Endothelial cell of umbilical vein (primary cell): ENCODE results near the gene FAM168A. TPM values are rescaled to one million over a fixed set of nuclear protein-coding genes. Genes with fewer than 3 reads are reported as not detected.

ENCODE experiments used
- BruUV-seq: library from RNA; stranded (reverse); fragments of 400-500 nt; replicated peaks from 2 replicates; lab custom pipeline; 2021; lab: Mats Ljungman, UMichigan
- CTCF ChIA-PET: fragments of 300-600, 350-600 bp; sonication (Branson Sonifier 250); formaldehyde crosslinking; loops from one replicate; lab custom pipeline; 2021; ENCODE audit warnings: antibody characterized with exemption, inconsistent platforms; lab: Charles Lee
- POLR2A ChIA-PET: fragments of 300-600, 350-600 bp; sonication (Branson Sonifier 250); formaldehyde crosslinking; loops from one replicate; lab custom pipeline; 2021; ENCODE audit warnings: antibody characterized with exemption, inconsistent platforms; lab: Charles Lee
- DNase-seq: peaks from one replicate; pipeline ENCODE4 v3.0.0-alpha.2; 2011; ENCODE audit warnings: low read depth, low spot score
- FAIRE-seq: peaks from 2 replicates; lab custom pipeline; 2011; peaks lifted over from hg19 to GRCh38; lab: Jason Lieb, UNC
- H2AFZ ChIP-seq: 2 replicates; pipeline ENCODE4 v1.6.0; 2012; ENCODE audit warnings: low read depth, low read length, control low read depth, inconsistent platforms
- H3K27ac ChIP-seq: 2 replicates; pipeline ENCODE4 v1.5.1; 2011; ENCODE audit warnings: low read depth, mild to moderate bottlenecking, control low read depth, low read length, moderate library complexity; ENCODE audit not compliant: insufficient read depth
- H3K27me3 ChIP-seq, 2 experiments: 2 replicates each; pipeline versions ENCODE4 v1.6.0 to v1.6.1; 2011; ENCODE audit warnings: low read length in 2 of 2, mixed read lengths in 1 of 2; ENCODE audit not compliant: control insufficient read depth in 2 of 2, insufficient read depth in 2 of 2
- H3K36me3 ChIP-seq, 2 experiments: 2 replicates in 1 of 2; 3 replicates in 1 of 2; pipeline ENCODE4 v1.5.1; 2011; ENCODE audit warnings: low read length in 2 of 2, mild to moderate bottlenecking in 1 of 2, moderate library complexity in 1 of 2; ENCODE audit not compliant: control insufficient read depth in 2 of 2, insufficient read depth in 2 of 2; ENCODE audit errors: extremely low read depth in 1 of 2
- H3K4me1 ChIP-seq: 3 replicates; pipeline ENCODE4 v1.5.1; 2011; ENCODE audit warnings: mild to moderate bottlenecking, low read length; ENCODE audit not compliant: control insufficient read depth, insufficient read depth; ENCODE audit errors: extremely low read depth
- H3K4me2 ChIP-seq: 2 replicates; pipeline ENCODE4 v1.6.1; 2011; ENCODE audit warnings: low read length, control low read depth, mixed read lengths; ENCODE audit not compliant: insufficient read depth
- H3K4me3 ChIP-seq, 3 experiments: fragments of 200-600 bp in 1 of 3; sonication (generic), shearing (Covaris generic) in 1 of 3; replicated peaks in 1 of 3; 2 replicates each; pipeline ENCODE4 v1.5.1; 2011 to 2016; ENCODE audit warnings: control low read depth in 3 of 3, low read length in 3 of 3, mild to moderate bottlenecking in 2 of 3, inconsistent platforms in 1 of 3, low read depth in 1 of 3, moderate library complexity in 1 of 3; ENCODE audit not compliant: insufficient read depth in 1 of 3
- H3K79me2 ChIP-seq: 2 replicates; pipeline ENCODE4 v1.6.0; 2012; ENCODE audit warnings: low read length, inconsistent platforms; ENCODE audit not compliant: control insufficient read depth, insufficient read depth
- H3K9ac ChIP-seq: replicated peaks from 2 replicates; pipeline ENCODE3; 2011; ENCODE audit warnings: low read length, control low read depth; ENCODE audit not compliant: insufficient read depth; ENCODE audit errors: extremely low read depth
- H3K9me1 ChIP-seq: replicated peaks from 3 replicates; pipeline ENCODE4 v1.6.0; 2011; ENCODE audit warnings: mild to moderate bottlenecking, low read length; ENCODE audit not compliant: control insufficient read depth, insufficient read depth; ENCODE audit errors: extremely low read depth
- H3K9me3 ChIP-seq: replicated peaks from 2 replicates; pipeline ENCODE4 v1.5.1; 2012; ENCODE audit warnings: low read length, inconsistent platforms; ENCODE audit not compliant: control insufficient read depth, insufficient read depth
- H4K20me1 ChIP-seq: replicated peaks from 2 replicates; pipeline ENCODE3; 2011; ENCODE audit warnings: mild to moderate bottlenecking, low read length; ENCODE audit not compliant: control insufficient read depth, insufficient read depth; ENCODE audit errors: extremely low read depth
- EZH2 ChIP-seq: IDR thresholded peaks from 2 replicates; pipeline ENCODE4 v1.6.1; 2012; ENCODE audit warnings: borderline replicate concordance, low read depth, mild to moderate bottlenecking, moderate library complexity, low read length, inconsistent platforms; ENCODE audit not compliant: severe bottlenecking
- FOS ChIP-seq: IDR thresholded peaks from 2 replicates; pipeline ENCODE4 v1.6.1; 2011; ENCODE audit warnings: mild to moderate bottlenecking, low read length, moderate library complexity, borderline replicate concordance; ENCODE audit not compliant: insufficient read depth
- GATA2 ChIP-seq: IDR thresholded peaks from 2 replicates; pipeline ENCODE4 v1.7.0; 2011; ENCODE audit warnings: low read depth, mild to moderate bottlenecking, moderate library complexity, mixed read lengths, low read length; ENCODE audit not compliant: insufficient read length, insufficient read depth
- JUN ChIP-seq: IDR thresholded peaks from 2 replicates; pipeline ENCODE4 v1.6.1; 2011; ENCODE audit warnings: borderline replicate concordance, low read depth; ENCODE audit not compliant: insufficient read length, insufficient read depth
- MYC ChIP-seq: IDR thresholded peaks from one replicate; pipeline ENCODE4 v1.6.1; 2011; ENCODE audit warnings: mild to moderate bottlenecking, low read depth, low read length
- POLR2A ChIP-seq: IDR thresholded peaks from 2 replicates; pipeline ENCODE4 v1.6.1; 2012; ENCODE audit warnings: low read depth, mild to moderate bottlenecking, control low read depth, low read length
- POLR2AphosphoS5 ChIP-seq: IDR thresholded peaks from 2 replicates; pipeline ENCODE4 v1.6.1; 2012; ENCODE audit warnings: low read depth, mild to moderate bottlenecking, control low read depth, low read length, moderate library complexity; ENCODE audit not compliant: insufficient read depth
- dilution Hi-C: fragments of 300-500 bp; cut with MboI; formaldehyde crosslinking; loops from one replicate; pipeline ENCODE4 v1.15.0; 2019; ENCODE audit warnings: low sequenced_read_pairs; ENCODE audit not compliant: extremely low pct_ligation_motif_present
- intact Hi-C: fragments of 100-400 bp; cut with micrococcal nuclease; formaldehyde crosslinking; loops from one replicate; pipeline ENCODE4 v1.10.0; 2022
- polyA plus RNA-seq, 4 experiments: library from polyadenylated mRNA; depleted of rRNA in 3 of 4; stranded (reverse) in 3 of 4; unstranded in 1 of 4; fragments of >200 nt; gene quantifications; 2 replicates each; pipeline versions ENCODE4 v1.2.1 to v1.2.3, GENCODE V29; 2011 to 2012; ENCODE audit warnings: missing spikeins in 1 of 4
- total RNA-seq: library from RNA; stranded (reverse); gene quantifications from 2 replicates; pipeline ENCODE4 v1.2.3, GENCODE V29; 2021
- TF ChIP-seq, protein P1 (sequence below), 2 donors: IDR thresholded peaks; 1 replicate in 1 of 2; 2 replicates in 1 of 2; pipeline ENCODE4 v1.5.1; 2011; ENCODE audit warnings: low read length in 2 of 2, mild to moderate bottlenecking in 2 of 2, moderate library complexity in 2 of 2, control low read depth in 1 of 2, inconsistent platforms in 1 of 2, low read depth in 1 of 2; ENCODE audit not compliant: insufficient read depth in 1 of 2; ENCODE audit errors: extremely low read depth in 1 of 2
- TF ChIP-seq, protein P2 (sequence below): IDR thresholded peaks from 2 replicates; pipeline ENCODE4 v1.6.1; 2011; ENCODE audit not compliant: insufficient read depth, insufficient read length

Gene FAM168A
- total and polyA plus RNA-seq, 2 donors (not counting 3 experiments of a cell fraction or from before 2014, with no cell fraction given): 17.0 to 20.5 TPM

DNA sequence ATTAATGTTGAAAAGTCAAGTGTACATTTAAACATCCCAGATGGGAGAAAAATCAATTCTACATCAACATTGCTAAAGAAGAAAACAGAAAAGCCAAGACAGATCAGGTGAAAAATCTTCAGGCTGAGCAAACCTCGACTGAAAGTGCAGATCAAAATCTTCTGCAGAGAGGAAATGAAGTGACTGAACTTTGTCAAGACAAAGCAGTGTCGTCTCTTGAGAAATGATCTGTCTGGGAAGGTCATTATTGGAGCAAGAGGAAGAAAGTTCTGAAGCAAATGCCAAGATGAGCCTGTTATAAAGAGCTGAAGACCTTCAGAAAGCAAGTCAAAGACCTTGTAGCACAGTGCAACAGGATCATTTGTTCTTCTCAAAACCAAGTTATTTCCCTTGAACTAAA is 42.7 kb upstream of the FAM168A start:
- Histone ChIP-seq H4K20me1 (no peaks in the 10 kb centered on the region), H3K79me2 (no peaks in the 10 kb centered on the region), H3K4me1 (no peaks in the 10 kb centered on the region), H3K4me3 (no peak overlapping the region), H3K9me3 (no peaks in the 10 kb centered on the region), H2AFZ (no peak overlapping the region), H3K27me3 (peaks cover 11 to 17% of the 10 kb centered on the region in 2 experiments), H3K9ac (no peak overlapping the region), H3K4me2 (no peak overlapping the region), H3K9me1 (no peaks in the 10 kb centered on the region), H3K27ac (no peak overlapping the region), H3K36me3 (no peaks in the 10 kb centered on the region)
- dilution Hi-C loops (no loop called here), intact Hi-C loops (no loop called here)
- BruUV-seq: no TSS peak
- CTCF ChIA-PET: interaction anchor here (1.0 to 2.1 kb wide), 4 partner anchors 10 to 290 kb away, joined by 5 to 15 read pairs (median 6); no protein-coding TSS in a partner anchor
- DNase-seq (no peak), FAIRE-seq (no peak)
- TF ChIP-seq GATA2: no peak
- TF ChIP-seq JUN: no peak
- TF ChIP-seq FOS: no peak
- TF ChIP-seq EZH2: no peak
- TF ChIP-seq POLR2A: no peak
- TF ChIP-seq, protein P1, sequence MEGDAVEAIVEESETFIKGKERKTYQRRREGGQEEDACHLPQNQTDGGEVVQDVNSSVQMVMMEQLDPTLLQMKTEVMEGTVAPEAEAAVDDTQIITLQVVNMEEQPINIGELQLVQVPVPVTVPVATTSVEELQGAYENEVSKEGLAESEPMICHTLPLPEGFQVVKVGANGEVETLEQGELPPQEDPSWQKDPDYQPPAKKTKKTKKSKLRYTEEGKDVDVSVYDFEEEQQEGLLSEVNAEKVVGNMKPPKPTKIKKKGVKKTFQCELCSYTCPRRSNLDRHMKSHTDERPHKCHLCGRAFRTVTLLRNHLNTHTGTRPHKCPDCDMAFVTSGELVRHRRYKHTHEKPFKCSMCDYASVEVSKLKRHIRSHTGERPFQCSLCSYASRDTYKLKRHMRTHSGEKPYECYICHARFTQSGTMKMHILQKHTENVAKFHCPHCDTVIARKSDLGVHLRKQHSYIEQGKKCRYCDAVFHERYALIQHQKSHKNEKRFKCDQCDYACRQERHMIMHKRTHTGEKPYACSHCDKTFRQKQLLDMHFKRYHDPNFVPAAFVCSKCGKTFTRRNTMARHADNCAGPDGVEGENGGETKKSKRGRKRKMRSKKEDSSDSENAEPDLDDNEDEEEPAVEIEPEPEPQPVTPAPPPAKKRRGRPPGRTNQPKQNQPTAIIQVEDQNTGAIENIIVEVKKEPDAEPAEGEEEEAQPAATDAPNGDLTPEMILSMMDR (IDR thresholded peaks at IDR 0.05; ENCODE audit: extremely low read depth in 1 of 2, insufficient read depth in 1 of 2, low read depth in 1 of 2, low read length in 2 of 2): no peak
- TF ChIP-seq POLR2AphosphoS5: no peak
- TF ChIP-seq, protein P2, sequence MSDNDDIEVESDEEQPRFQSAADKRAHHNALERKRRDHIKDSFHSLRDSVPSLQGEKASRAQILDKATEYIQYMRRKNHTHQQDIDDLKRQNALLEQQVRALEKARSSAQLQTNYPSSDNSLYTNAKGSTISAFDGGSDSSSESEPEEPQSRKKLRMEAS: no peak
- TF ChIP-seq MYC: no peak
- POLR2A ChIA-PET: no interaction called here
